GM18498 (cell line): ENCODE data around the gene ANKH.
A peak's percentile ranks its signal among the peaks of the same experiment; 100 is the strongest.

Source experiments
- ATAC-seq: cut with Tn5 transposase; IDR thresholded peaks from one replicate; pipeline ENCODE4 v1.9.1; 2021; ENCODE audit warnings: mild to moderate bottlenecking, moderate library complexity; ENCODE audit not compliant: unreplicated experiment

The ANKH gene

DNA sequence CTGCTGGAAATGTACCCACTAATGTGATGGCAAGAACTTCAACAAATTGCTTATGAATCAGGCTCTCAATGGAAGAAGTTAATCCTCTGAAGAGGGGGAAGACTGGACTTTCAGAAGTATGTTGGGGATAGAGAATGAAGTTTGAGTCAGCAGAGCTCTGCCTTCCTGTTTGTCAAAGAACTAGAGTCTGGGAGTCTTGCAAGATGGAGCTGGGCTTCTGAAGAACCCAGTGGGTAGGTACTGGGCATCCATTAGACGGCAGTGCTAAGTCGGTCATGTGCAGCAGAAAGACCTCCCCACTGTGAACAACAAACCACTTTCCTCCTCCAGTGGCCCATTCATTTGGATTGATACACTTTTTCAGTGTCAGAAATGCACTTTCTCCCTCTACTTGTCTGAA lies 172.4 kb downstream of the ANKH start:
- no peak for ATAC-seq

DNA sequence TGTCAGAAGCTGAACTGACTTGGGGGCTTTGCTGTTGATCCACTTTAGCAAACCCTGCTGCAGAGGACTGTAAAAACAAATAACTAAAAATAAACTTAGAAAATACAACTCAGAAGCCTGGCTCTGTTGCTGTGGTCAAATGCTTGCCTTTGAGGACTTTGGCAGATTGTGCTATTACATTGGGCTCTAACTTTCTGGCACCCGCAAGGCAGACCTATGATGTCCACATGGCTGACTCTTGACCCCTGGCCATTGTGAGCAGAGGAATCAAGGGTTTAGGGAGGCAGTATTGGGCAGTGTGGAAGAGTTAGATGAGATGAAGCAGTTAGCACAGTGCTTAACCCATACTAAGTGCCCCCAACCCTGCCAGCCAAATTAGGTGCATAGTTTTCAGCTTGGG lies 173.1 kb downstream of the ANKH start:
- ATAC-seq: no peak

DNA sequence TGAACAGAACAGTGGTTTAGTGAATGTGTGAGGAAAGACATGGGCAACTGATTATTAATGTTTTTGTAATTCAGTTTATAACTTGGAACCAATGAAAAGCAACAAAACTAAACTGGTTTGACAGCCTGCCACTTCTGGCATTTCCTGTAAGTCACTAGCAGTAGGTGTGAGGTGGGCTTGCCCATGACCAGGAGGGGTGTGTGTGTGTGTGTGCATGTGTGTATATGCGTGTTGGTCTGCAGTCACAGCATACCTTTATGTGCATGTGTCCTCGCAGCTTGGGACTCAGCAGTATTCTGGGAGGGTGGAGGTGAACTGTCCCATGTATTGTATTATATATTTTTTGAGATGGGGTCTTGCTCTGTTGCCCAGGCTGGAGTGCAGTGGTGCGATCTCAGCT lies 174.7 kb downstream of the ANKH start:
- ATAC-seq: no peak

DNA sequence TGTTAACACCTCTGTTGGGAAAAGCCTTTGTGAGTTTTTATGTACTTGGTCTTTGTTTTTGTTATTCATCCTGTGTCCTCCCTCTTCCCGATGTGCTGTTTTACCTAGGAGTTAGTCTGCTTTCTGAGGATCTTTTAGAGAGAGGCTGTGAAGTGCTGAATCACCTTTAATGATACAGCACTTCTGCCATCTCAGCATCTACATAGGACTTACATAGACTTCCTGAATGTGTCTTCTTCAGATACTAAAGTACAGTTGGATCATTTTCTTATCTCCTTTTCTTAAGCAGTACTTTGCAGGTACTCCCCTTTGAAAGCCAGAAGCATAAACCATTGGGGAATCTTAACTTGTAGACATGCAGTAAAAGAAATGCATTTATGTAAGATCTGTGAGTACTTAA lies 175.5 kb downstream of the ANKH start:
- ATAC-seq: no peak

DNA sequence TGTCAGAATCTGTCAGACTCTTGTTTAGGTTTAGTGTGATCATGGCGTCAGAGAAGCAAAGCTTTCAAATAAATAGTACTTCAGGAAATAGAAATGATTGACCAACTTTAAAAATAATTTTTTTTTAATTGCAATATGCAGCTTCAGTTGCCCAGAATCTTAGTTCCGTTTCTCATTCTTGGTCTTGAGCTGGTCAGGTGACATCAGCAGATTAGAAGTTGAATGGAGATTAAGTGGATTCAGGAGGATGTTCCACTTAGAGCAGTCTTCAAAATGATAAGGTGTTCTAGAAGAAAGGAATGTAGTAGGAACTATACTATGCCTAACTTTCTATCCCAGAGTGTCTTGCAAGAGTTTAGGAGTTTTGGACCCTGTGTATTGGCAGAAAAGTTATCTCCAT lies 176.4 kb downstream of the ANKH start:
- no peak for ATAC-seq

DNA sequence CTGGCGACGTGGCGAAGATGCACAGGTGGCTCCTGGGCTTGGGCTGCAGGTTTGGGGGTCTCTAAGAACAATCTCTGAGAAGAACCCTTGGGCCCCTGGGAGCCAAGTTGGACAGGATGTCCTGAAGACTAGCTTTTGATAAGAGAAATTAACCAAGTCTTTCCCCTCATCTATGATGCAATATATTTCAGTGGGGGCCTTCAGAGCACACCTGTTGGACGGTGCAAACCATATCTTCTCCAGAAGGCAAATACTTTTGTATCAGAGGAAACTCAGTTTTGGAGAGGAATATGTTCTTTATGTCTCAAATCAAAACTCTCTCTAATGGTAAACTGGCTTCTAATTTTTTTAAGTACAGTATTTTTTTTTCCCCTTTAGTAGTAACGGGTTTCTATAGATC lies 178.5 kb downstream of the ANKH start:
- no peak for ATAC-seq

DNA sequence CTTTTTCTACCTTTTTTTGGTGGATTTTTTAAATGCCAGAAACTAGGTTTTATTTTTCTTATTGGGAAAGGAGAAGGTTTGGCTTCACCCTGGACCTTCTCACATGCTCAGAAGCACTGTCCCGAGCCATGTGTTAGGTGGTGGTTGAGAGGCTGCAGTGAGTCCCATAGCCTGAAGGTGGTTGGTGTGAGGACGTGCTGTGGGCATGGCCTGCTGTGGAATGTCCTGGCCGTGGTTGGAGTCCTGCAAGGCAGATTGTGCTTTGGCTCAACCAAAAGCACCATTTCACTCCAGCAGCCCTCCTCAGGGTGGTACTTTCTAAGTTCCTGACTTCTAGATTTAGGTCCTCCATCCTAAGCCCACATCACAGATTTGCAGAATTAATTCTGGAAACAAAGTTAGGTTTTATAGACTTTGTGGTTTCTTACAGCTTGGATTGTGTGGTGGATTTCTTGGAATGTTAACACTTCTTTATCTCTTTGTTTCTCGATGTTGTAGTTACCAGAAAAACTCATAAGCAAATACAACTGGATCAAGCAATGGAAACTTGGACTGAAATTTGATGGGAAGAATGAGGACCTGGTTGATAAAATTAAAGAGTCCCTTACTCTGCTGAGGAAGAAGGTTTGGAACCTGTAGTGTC lies 184.4 kb downstream of the ANKH start:
- no peak for ATAC-seq

DNA sequence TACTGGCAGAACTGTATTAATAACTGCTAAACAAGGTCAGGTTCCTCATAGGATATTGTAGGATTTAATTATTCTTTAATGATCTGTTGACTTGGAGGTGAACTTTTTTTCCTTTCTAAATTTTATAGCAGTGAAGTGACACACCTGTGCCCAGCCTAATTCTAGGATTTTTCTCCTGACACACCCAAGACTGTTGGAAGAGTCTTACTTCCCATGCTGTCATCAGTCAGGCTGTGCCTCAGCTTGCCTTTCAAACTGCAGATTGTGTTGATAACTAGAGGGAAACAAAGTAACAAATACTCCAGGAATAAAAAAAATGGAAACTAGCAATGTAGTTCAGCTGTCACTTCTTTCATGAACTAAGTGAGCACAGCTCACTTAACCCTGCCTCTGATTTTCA lies 185.1 kb downstream of the ANKH start:
- no peak for ATAC-seq

DNA sequence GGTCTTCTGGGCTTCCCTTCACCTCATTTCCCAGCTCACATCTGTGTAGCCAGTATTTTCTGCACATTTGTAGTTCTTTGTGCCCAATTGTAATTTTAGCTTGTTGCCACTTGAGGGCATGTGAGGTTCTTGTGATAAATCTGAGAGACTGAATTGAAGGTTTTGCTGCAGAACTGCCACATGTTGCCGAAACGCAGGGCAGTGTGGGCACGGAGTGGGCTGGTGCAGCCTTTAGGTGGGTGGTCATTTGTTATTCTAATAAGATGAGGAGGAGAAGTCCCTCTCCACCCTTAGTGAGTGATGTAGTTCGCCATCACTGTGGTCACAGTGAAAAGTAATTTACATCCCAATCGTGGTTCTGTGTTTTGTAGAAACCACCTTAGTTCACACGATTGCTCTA lies 185.8 kb downstream of the ANKH start:
- peak; percentile 98 for ATAC-seq

DNA sequence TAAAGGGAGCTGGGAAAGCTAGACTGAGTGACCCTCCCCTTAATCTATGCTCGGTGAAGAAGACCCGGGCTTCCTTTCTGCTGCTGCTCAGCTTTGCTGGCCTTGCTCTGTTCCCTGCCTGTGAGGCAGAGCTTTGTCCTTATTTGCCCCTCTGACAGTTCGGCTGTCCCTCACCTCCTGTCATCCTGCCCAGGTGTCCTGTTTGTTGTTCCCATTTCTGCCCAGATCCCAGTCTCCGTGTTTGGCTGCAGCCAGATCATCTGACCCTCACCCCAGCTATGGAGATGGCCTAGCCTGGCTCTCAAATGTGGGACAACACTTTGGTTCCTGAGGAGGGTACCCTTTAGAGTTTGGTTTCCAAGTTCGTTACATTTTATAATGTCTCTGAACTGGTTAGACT lies 186.8 kb downstream of the ANKH start:
- ATAC-seq: no peak

DNA sequence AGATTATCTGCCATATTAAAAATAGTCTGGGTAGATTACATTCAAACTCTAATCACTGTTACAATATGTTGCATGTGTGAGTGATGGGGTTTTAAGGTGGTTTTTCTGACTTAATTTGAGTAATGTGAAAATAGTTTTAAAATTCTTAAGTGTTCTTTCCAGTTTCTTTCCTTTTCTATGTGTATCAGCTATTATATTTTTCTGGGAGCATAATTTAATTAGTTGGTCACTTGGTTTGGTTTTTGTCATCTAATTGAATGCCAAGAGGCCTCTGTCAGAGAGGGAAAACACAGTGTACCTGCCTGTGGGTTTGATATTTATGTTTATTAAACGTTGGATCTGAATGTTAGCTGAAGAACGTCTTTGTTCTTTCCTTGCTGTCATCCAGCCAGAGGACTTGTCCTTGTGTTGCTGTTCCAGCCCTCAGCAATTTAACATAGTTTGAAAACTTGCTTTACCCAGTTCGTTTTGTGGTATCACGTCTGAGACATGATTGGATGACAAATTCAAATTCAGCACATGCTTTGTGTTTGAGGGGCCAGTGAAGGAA lies 187.6 kb downstream of the ANKH start:
- ATAC-seq: no peak

DNA sequence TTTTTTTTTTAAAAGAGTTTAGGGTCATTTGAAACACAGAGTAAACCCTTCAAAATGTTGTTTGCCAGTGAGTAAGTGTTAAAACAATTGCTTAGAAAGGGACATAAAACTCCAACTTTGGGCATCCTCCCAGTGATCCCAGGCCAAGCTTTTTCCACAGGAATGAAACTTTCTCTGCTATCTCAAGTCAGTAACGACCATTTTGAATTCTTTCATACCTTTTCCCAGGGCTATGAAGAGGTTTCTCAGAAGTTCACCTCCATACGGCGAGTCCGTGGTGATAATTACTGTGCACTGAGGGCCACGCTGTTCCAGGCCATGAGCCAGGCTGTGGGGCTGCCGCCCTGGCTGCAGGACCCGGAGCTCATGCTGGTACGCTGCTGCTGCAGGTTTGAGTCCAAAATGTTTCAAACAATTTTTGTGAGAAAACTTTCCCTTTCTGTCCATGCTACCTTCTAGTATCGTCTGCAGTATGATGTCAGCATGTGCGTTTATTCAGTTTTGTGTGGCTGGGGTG lies 190.3 kb downstream of the ANKH start:
- ATAC-seq: no peak

DNA sequence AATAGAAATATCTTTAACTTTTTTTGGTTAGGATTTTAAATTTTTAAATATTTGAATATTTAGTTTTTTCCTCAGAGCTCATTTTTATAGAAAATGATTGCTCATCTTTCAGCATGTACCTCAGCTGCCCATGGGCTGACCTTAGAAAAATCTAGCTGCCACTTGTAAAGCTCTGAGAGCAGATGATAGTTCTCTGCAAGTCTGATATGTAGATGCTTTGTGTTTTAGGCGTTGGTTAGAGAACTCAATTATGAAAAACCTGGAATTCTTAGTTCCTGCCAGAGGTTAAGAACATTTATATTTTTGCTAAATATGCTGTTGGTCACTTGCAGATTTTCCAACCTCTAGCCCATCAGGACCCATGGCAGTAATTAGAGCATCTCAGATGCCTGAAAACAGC lies 192.0 kb downstream of the ANKH start:
- no peak for ATAC-seq

DNA sequence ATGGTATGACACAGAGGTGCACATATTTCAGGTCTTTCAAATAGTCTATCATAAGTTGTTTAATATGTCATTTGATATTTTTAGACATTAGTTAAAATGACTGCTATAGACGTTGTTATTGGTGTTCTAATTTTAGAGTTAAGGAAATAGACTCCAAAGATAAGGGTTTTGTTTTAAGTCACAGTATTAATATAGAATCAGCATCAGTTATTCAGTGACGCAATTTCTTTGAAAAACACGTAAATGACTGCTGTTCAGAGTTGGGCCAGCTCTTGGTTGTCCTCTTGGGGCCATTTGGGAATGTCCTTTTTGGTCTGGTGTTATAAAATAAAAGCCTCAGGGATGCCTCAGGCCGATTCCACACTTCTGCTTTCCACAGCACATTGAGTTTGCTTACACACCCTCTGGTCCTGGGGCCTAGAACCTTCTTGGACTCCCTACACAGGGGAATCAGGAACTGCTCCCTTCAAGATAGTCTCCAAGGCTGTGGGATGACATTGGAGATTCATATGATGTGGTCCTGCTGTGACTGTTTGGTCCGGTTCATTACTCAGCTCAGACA lies 192.7 kb downstream of the ANKH start:
- no peak for ATAC-seq

DNA sequence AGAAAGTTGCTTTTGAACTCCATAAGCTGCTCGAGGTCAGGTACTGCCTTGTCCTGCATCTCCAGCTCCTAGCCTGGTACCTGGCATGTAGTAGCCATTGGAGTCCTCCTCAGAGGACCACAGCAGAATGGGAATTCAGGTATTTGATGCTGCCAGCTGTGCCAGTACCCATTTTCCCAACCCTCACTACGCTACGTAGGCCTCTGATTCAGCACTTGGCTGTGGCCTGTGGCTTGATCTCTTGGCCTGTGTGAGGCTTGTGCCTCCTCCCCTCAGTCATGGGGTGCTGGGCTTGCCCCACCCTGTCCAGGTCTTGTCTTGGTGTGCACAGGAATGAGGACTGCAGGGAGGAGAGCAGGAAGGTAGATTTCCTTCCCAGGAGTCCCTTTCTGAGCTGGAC lies 195.3 kb downstream of the ANKH start:
- peak; percentile 55 for ATAC-seq

DNA sequence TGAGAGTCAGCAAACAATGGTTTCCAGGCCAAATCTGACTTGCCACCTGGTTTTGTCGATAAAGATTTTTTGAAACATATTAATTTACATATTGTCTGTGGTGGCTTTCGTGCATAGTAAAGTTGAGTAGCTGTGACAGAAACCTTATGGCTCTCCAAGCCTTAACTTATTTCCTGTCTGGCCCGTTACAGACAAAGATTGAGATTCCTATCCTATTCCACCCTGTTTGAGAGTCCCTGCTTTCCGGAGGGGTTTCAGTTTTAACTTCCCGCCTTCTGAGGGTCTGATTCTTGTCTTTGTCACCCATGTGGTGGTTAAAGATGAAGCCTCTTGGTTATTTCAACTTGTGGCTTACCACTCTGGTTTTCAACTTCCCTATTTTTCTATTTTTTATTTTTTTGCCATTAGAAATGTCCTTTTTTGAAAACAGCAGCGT lies 195.7 kb downstream of the ANKH start:
- ATAC-seq: peak; percentile 50

DNA sequence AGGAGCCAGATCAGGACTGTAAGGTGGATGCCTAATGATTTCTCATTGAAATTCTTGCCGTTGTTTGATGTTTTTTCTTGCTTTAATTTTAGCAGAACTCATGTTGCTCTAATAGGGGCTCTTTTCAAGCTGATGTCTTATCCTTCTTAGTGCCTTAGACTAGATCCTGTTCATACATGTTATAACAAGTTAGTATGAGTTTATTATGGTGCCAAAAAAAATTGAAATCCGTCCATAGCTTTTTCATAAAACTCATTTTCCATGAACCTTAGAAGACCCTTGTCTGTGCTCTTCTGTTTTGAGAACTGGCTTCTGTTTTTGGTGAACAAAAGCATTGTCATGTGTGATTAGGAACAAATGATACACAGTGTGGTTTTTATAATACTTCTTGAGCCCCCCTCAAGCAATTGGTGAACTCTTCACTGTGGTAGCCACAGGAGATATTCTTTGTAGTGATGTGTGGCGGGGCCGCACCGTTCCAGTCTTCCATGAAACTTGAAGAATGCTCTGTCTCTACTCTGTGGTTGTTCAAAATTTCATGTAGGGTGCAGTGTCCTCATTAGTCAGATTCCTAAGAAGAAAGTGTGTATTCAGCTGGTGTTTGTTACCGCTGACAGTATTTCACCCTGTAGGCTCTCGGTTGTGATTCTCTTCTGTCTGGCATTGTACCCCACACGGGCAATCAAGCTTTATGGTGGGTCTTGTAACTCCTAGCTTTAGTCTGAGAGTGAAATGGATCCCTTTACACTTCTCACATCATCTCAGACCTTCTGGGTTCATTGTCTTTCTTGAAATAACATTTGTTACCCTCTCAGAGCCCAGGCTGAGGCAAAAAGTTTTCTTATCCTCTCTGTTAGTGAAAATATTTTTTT lies 196.4 kb downstream of the ANKH start:
- peak; percentile 15 for ATAC-seq

DNA sequence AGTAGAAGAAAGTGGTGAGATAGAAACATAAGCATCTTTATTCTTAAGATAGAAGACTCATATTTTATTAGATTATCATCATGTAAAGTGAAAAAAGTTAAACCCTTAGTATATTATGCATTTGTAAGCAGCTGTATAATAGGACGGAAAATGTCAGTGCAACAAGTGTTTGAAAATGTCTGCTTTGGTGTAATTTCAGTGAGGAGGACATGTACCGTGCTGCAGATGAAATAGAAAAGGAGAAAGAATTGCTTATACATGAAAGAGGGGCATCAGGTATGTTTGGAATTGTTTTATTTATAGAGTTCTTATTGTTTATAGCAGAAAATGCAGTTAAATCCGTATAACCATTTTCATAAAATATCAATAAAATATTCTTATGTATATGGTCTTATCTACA lies 198.1 kb downstream of the ANKH start:
- no peak for ATAC-seq

DNA sequence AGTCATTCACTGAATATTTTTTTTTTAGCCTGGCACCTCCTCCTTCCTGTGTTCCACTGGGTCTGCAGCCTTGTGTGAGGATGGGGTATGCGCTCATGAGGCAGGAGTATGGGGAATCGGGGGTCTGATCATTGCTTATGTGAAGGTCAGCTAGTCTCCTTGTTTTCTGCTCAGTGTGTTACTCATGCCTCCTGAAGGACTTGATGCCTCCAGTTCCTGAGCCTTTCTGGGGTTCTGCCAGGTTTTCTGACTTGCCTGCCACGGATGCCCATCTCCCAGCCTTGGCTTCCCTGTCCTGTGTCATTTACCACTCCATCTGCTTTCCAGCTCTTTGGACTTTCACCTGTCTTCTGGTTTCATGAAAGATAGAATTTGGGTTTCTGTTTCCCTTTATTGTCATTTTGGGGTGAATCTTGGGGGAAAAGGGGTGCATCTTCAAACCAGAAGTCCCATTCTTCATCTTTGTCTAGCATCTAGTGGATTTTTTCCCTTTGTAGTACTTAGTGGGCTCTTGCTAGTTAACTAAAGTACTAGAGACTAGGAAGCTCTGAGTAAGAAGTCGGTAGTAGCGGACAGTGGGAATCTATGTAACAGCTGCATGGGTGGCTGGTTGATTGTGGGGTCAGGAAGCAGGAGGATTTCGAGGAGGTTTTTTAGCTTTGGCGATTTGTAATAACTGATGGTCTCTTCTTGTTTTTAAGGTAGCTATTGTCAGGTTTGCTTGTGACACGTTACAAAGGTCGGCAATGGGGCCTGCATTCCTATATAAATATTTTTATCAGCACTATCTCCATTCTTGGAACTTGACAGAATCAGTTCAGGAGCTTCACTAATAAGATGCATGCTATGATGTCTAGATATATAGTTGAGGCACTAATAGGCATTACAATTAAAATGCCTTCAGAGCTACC lies 198.8 kb downstream of the ANKH start:
- no peak for ATAC-seq

DNA sequence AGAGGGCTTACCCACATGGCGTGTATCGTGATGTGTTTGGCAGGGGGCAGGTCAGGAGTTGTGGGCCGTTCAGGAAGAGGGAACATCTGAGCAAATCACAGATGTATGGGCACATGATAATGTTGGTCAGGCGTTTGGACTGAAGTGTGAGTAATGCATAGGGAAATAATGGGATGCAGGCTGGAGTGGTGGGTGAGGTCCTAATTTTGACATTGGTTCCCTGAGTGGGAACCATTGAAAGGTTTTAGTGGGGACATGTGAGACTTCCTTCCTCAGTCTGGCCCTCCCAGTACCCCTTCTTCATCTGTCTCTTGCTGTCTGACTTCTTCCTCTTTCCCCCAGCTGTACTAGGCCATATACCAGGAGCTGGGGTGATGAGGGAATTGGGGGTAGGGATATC lies 199.5 kb downstream of the ANKH start:
- ATAC-seq: no peak

DNA sequence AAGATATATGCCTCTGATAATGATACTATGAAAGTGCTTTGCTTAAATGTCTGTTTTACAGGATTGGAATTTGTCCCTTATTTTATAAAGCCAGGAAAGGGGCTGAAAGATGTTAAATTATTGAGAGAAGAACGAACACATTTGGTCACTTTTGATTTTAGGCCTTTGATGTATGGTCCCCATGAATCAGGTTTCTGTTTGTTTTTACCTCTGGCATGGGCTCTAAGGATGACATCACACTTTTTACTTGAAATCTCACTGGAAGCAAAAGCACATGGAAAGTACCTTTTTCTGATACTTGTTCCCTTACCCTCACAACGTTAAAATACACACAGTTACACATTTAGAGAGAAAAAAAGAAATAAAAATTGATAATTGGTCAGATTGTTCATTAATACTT lies 200.2 kb downstream of the ANKH start:
- no peak for ATAC-seq
